Panc1 (cell line): ENCODE measurements around the gene BCL11B.

ENCODE experiments used
- CTCF ChIP-seq: fragments of 450-650 bp; IDR thresholded peaks from 2 replicates; pipeline ENCODE4 v1.5.1; 2017; ENCODE audit warnings: mild to moderate bottlenecking
- POLR2AphosphoS5 ChIP-seq: IDR thresholded peaks from 2 replicates; pipeline ENCODE4 v1.6.1; 2012; ENCODE audit warnings: mild to moderate bottlenecking, low read depth, low read length, moderate library complexity
- REST ChIP-seq, 2 experiments: IDR thresholded peaks; 2 replicates each; pipeline ENCODE4 v1.6.1; 2011 to 2012; ENCODE audit warnings: low read depth in 2 of 2, control low read depth in 1 of 2, low read length in 1 of 2, mild to moderate bottlenecking in 1 of 2, moderate library complexity in 1 of 2; ENCODE audit not compliant: insufficient read depth in 1 of 2
- SIN3A ChIP-seq: IDR thresholded peaks from 2 replicates; pipeline ENCODE4 v1.6.1; 2012; ENCODE audit warnings: low read depth, mild to moderate bottlenecking, low read length, moderate library complexity, borderline replicate concordance; ENCODE audit not compliant: insufficient read depth
- TCF7L2 ChIP-seq: IDR thresholded peaks from 2 replicates; pipeline ENCODE4 v1.6.1; 2011; ENCODE audit warnings: mild to moderate bottlenecking, low read depth, low read length, inconsistent platforms

GRCh38 chr14:99257673-99258221 lies 14.2 kb downstream of the BCL11B start:
- no peak for TF ChIP-seq CTCF
- TF ChIP-seq POLR2AphosphoS5, result no peak
- no peak for TF ChIP-seq TCF7L2
- no peak for TF ChIP-seq SIN3A
- TF ChIP-seq REST (IDR thresholded peaks at IDR 0.05; ENCODE audit: insufficient read depth in 1 of 2, low read depth in 2 of 2, low read length in 1 of 2), result no peak
